PC-9 (cell line): ENCODE data around the gene ALKBH7.

ENCODE experiments used
- CTCF ChIP-seq: fragments of 200-600 bp; sonication (generic); conservative IDR thresholded peaks from 2 replicates; pipeline ENCODE4 v1.6.1; 2017; ENCODE audit warnings: mixed run types, antibody characterized with exemption, mild to moderate bottlenecking, moderate library complexity
- EZH2 ChIP-seq: fragments of 200-600 bp; sonication (generic); IDR thresholded peaks from 2 replicates; pipeline ENCODE4 v1.8.0; 2017; ENCODE audit warnings: antibody characterized with exemption, low read depth

- no peak for TF ChIP-seq CTCF
- no peak for TF ChIP-seq EZH2
Observed at GRCh38 chr19:6383188-6383587, 10.6 kb downstream of the ALKBH7 start.
